Hematopoietic multipotent progenitor cell treated with erythropoietin and hydrocortisone succinate and interleukin-3 and kit ligand, for 6 days (in vitro differentiated cells): Measurements from ENCODE around the gene PPP2R2B.

Source experiments
- DNase-seq: peaks from one replicate; pipeline ENCODE4 v3.0.0-alpha.2; 2015

PPP2R2B gene

DNA sequence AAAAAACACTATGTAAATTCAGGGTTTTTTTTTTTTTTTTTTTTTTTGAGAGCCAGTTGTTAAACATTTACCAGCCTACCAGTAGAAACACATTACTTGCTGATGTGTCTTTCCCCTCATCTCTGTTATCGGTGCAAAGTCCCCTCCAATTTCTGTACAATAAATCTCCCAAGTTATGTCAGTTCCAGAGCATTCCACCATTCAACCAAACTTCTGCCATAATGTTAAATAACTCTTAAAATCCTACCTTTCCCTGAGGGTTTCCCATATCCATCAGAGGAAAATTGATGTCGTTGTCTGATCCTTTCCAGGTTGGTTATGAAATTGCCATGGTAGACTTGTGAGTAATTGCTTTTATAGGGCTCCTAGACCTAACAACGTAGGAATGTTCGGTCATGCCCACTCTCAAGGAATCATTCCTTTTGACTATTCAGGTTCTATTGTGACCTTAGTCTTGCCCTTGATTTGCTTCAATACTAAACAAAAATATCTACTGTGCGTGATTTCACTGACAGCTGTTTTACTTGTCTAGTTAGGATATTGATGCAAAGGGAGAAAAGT, 5.6 kb upstream of the PPP2R2B start:
- no peak for DNase-seq

GRCh38 chr5:146883511-146883910, 5.0 kb upstream of the PPP2R2B start:
- no peak for DNase-seq

GRCh38 chr5:146880966-146881365, 2.4 kb upstream of the PPP2R2B start:
- peak; percentile 30 for DNase-seq

DNA sequence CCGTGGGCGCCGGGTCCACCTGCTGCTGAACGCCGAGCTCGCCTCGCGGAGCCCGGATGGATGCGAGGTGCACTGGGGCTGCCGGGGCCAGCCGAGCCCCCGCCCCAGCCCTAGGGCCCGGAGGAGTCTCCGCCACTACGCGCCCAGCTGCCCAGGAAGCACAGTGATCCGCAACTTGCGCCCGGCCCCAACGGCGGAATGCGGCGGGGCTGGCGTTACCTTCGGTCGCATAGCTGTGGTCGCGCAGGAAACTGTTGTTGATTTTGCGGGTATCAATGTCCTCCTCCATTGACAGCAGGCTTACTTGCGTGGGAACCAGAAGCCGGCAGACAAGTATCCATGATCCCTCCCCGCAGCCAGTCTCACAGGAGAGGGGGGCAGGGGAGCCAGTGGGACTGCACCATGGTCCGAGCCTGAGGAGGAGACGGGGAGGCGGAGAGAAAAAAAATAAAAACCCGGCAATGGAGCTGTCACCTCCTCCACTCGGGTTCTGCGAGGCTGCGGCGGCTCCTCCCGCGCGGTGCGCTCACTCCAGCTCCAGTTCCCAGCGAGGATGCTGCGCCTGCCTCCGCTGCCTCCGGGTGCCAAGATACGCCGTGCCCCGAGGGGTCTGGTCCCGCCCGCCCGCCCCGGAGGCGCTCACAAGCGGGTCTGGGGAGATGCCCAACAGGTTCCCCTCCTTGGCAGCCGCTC, 628 bp downstream of the PPP2R2B start:
- DNase-seq: peak; percentile 2

DNA sequence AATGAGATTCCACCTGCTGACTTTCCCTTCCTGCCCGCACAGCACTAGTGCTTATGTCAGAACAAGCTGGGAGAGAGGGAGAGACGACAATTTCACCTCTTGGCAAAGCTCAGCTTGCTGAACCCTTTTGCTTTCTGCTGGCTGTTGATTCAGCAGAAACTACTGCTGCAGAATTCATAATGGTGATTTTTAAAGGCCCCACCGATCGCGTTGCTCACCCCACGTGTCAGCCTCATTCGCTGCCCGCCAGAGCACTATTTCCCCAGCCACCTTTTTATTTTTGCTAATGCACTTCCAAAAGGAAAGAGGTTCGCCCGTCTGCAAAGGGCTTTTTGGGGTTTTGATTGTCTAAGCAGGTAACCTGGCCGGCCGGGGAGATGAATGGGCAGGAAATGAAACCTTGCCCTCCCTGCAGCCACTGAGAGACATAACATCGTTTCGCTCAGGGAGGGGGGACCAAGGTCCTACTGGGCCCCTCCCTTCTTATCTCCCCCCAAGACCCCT, 1.3 kb downstream of the PPP2R2B start:
- no peak for DNase-seq

DNA sequence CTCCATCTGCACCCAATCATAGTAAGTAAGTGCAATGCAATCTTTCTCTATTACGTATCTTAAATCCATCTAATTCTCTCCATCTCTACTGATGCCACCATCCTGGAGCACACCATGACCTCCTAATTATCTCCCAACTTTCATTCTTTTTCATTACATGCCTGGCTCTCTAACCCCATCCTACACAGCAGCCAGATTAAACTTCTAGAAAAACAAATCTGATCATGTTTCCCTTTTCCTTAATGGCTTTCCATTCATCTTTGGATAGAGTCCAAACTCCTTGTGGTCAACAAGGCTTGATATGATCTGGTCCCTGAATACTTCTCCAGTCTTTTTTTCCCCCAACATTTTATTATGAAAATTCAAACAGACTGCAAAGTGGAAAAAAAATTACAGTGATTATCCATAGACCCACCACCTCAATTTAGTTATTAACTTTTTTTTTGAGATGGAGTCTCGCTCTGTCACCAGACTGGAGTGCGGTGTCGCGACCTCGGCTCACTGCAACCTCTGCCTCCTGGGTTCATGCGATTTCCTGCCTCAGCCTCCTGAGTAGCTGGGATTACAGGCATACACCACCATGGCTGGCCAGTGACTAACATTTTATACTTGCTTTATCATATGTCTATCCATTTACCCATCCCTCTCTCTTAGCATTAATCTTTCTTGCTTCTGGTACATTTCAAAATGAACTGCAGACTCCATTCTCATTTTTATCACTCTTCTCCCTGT, 5.2 kb downstream of the PPP2R2B start:
- DNase-seq: no peak

- no peak for DNase-seq
Observed at GRCh38 chr5:146872188-146872587, 6.4 kb downstream of the PPP2R2B start.

GRCh38 chr5:146867996-146868708, 10.4 kb downstream of the PPP2R2B start:
- DNase-seq: no peak

DNA sequence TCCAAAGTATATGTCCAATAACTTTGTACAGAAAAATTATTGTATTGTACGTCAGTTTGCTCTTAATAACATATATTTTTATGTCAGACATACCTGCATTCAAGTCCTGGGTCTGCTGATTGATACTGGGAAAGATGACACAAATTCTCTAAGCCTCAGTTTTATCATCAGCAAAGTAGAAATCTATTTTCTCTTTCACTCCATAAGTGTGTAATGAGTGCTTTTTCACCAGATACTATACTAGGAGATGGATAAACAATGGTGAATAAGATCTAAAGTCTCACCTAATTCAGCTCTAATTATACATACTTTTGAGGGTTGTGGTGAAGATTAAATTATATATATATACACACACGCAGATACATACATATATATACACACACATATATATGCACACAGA, 12.3 kb downstream of the PPP2R2B start:
- no peak for DNase-seq

- DNase-seq: no peak
Observed at GRCh38 chr5:146862641-146863040, 15.9 kb downstream of the PPP2R2B start.

- no peak for DNase-seq
Observed at GRCh38 chr5:146860213-146860893, 18.2 kb downstream of the PPP2R2B start.

- no peak for DNase-seq
Observed at GRCh38 chr5:146852089-146852488, 26.5 kb downstream of the PPP2R2B start.

DNA sequence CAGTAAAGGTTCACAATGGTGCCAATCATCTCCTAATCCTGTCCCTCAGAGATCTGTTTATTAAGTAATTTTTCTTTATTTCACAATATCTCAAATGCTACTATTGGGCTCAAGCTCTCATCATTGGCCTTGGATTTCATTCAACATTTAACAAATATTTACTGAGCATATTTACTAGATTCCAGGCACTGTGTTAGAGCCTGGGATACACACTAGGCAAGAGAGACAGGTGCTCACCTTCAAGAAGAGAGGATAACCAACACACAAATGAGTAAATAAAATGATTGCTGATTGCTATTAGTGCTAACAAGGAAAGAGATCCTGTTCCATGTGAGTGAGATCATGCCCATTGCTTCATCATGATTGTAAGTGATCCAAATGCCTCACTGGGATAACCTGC, 27.4 kb downstream of the PPP2R2B start:
- no peak for DNase-seq

DNA sequence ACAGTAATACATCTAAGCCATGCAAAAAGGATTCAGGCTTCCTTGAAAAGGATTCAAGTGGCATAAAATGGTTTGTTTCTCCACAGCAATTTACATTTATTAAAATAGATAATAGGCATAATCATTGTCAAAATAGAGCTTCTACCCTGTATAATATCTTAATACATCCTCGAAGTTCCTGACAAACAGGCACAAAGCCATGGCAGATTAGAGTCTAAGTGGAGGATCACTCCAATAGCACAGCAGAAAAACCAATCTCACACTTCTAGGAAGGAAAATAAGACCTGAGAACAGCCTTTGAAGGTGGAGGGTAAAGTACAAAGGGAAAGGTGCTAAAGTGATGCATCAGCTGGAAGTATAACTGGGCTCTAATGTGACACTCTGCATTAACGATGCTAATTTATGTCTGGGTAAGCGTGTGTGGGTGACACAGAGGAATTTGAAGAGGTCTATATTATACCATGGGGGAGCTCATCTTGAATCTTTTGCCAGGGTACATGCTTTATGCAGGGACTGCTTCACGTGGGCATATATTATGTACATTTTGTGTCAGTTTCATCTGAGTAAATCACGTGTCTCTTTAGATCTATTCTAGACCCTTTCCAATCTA, 28.8 kb downstream of the PPP2R2B start:
- DNase-seq: no peak

DNA sequence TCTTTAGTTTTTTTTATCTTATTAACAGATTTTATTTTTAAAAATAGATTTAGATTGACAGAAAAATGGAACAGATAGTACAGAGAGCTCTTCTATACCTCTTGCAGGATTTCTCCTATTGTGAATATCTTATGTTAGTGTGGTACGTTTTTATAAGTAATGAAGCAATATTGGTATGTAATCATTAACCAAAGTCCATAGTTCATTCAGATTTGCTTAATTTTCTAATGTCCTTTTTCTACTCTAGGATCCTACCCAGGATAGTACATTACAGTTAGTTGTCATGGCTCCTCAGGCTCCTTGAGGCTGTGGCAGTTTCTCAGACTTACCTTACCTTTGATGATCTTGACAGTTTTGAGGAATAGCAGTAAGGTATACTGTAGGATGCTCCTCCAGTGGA, 30.4 kb downstream of the PPP2R2B start:
- DNase-seq: no peak

DNA sequence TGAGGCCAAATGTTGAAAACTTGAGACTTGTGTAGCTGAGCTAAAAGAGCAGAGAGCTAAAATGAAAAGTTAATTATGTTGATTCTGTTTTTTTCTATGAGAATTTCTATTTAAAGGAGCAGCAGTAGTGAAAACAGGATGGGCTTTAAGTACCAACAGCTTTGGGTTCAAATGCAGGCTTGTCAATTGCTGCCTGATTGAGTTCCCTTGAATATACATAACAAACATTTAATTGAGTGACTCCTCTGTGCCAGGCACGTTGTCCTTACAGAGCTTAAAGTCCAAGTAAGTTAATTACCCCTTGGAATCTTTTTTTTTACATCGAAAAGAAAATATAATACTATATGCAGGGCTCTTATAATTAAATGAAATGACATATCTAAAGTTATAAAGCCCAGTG, 38.5 kb downstream of the PPP2R2B start:
- DNase-seq: no peak

- DNase-seq: no peak
Observed at GRCh38 chr5:146836226-146836842, 42.2 kb downstream of the PPP2R2B start.

DNA sequence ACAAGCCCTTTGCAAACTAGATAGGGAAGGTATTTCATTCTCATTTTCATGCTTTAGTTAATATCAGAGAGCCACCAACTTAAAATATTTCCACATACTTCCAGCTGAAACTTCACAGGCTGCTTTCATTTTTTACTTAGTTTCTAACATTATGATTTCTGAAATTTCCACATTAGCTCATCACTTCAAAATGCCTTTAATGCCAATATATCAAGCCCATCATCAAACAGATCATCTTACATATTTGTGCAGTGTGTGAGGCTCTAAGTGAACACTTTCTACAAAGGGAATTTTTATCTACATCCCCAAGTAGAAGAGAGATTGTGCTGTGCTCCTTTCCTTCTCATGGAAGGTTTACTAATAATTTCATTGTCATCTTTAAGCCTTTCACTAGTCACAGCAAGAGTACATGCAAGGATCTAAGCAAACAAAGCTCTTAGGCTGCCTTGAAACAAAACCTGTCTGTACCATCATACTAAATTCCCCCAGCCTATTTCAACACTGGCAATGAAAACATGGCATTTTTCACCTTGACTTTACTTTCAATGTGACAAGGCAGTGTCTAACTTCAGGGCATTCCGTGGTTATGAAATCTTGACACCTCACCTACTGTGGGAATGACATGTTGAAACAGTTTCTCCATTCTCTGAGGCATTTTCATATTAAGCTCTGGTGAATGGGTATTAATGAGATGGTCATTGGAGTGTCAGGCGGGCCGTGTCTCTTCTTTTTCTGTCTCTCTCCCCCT, 45.4 kb downstream of the PPP2R2B start:
- DNase-seq: no peak

DNA sequence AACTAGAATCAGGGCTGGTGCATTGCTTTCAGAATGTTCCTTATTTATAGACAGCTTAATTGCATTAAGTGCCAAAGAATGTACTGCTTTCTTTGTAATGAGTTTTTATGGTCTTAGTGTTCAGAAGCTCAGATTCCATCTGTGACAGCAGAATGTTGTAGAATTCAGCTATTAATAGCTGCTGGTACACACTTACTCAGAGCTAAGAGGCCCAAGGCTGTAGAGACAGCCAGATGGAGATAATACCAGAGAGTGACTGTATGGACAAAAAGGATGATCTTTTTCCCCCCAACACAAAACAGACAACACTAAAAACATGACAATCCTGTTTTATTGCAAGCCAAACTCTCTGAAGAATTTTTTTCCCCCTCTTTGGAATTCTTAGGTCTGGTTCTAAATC, 50.2 kb downstream of the PPP2R2B start:
- DNase-seq: no peak

DNA sequence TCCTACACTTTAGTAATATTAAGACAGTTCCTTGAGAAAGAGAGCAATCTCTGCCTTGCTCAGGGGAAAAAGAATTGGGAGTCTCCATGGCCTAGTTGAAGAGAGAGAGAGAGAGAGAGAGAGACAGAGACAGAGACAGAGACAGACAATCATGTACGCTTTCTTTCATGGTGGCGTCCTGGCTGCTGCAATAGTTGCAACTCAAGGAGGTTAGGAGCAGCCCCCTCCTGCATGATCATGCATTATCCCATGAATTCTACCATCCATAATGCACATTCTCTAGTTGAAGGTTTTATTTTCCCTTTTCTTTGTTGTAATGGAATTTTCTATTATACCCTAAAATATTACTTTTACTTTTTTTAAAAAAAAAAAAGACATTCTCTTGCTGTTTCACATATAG, 50.7 kb downstream of the PPP2R2B start:
- no peak for DNase-seq

GRCh38 chr5:146825033-146825432, 53.5 kb downstream of the PPP2R2B start:
- peak; percentile 63 for DNase-seq
